GM21717 (cell line): ENCODE data around the gene LHPP.
A peak's percentile ranks its signal among the peaks of the same experiment; 100 is the strongest.

Experiments used
- ATAC-seq: cut with Tn5 transposase; IDR thresholded peaks from one replicate; pipeline ENCODE4 v1.9.1; 2021; ENCODE audit warnings: mild to moderate bottlenecking, moderate library complexity; ENCODE audit not compliant: unreplicated experiment

The LHPP gene

GRCh38 chr10:124618470-124619073 is 156.9 kb downstream of the LHPP start:
- ATAC-seq = no peak

- peak; percentile 38 for ATAC-seq
Measured at GRCh38 chr10:124619195-124619594, 157.6 kb downstream of the LHPP start.

- ATAC-seq = peak; percentile 50
Measured at GRCh38 chr10:124619802-124620490, 158.3 kb downstream of the LHPP start.

GRCh38 chr10:124621637-124622036 is 160.0 kb downstream of the LHPP start:
- ATAC-seq = no peak

GRCh38 chr10:124622158-124622557 is 160.5 kb downstream of the LHPP start:
- no peak for ATAC-seq

GRCh38 chr10:124622866-124623536 is 161.4 kb downstream of the LHPP start:
- ATAC-seq = no peak

- ATAC-seq = no peak
Measured at GRCh38 chr10:124624006-124624405, 162.4 kb downstream of the LHPP start.

GRCh38 chr10:124624466-124624865 is 162.8 kb downstream of the LHPP start:
- no peak for ATAC-seq

- no peak for ATAC-seq
Measured at GRCh38 chr10:124624895-124625294, 163.3 kb downstream of the LHPP start.

- ATAC-seq = no peak
Measured at GRCh38 chr10:124625831-124626238, 164.2 kb downstream of the LHPP start.

GRCh38 chr10:124626759-124627380 is 165.2 kb downstream of the LHPP start:
- peak; percentile 75 for ATAC-seq

GRCh38 chr10:124627866-124628675 is 166.4 kb downstream of the LHPP start:
- ATAC-seq = no peak

- no peak for ATAC-seq
Measured at GRCh38 chr10:124628676-124629021, 167.0 kb downstream of the LHPP start.

GRCh38 chr10:124629415-124629814 is 167.8 kb downstream of the LHPP start:
- no peak for ATAC-seq

GRCh38 chr10:124629842-124630241 is 168.2 kb downstream of the LHPP start:
- ATAC-seq = no peak

- ATAC-seq = no peak
Measured at GRCh38 chr10:124630551-124630950, 168.9 kb downstream of the LHPP start.

- no peak for ATAC-seq
Measured at GRCh38 chr10:124632064-124632531, 170.5 kb downstream of the LHPP start.

GRCh38 chr10:124632566-124632965 is 170.9 kb downstream of the LHPP start:
- ATAC-seq = no peak

GRCh38 chr10:124636271-124636995 is 174.8 kb downstream of the LHPP start:
- no peak for ATAC-seq

GRCh38 chr10:124637091-124637700 is 175.6 kb downstream of the LHPP start:
- ATAC-seq = no peak
